Measurements from ENCODE around the gene TOR4A. TPM values are rescaled to one million over a fixed set of nuclear protein-coding genes. Genes with fewer than 3 reads are reported as not detected.
A peak's percentile ranks its signal among the peaks of the same experiment; 100 is the strongest.

The TOR4A gene
- polyA plus RNA-seq, 4 donors = 3.6 to 10.0 (median 4.9) TPM

- no peak for DNase-seq (ENCODE audit: low read depth in 4 of 4, low spot score in 3 of 4)
Measured at GRCh38 chr9:137269231-137269772, 8.2 kb upstream of the TOR4A start.

- DNase-seq (ENCODE audit: low read depth in 4 of 4, low spot score in 3 of 4) = no peak
Measured at GRCh38 chr9:137270929-137271695, 6.4 kb upstream of the TOR4A start.

- no peak for DNase-seq (ENCODE audit: low read depth in 4 of 4, low spot score in 3 of 4)
Measured at GRCh38 chr9:137271696-137272076, 5.8 kb upstream of the TOR4A start.

- DNase-seq (ENCODE audit: low read depth in 4 of 4, low spot score in 3 of 4) = no peak
Measured at GRCh38 chr9:137272241-137273094, 5.1 kb upstream of the TOR4A start.

GRCh38 chr9:137273095-137273490 lies 4.4 kb upstream of the TOR4A start:
- DNase-seq (ENCODE audit: low read depth in 4 of 4, low spot score in 3 of 4) = no peak

- DNase-seq (ENCODE audit: low read depth in 4 of 4, low spot score in 3 of 4) = no peak
Measured at GRCh38 chr9:137273611-137274320, 3.8 kb upstream of the TOR4A start.

GRCh38 chr9:137275203-137275587 lies 2.3 kb upstream of the TOR4A start:
- DNase-seq (ENCODE audit: low read depth in 4 of 4, low spot score in 3 of 4) = no peak

GRCh38 chr9:137275588-137276472 lies 1.7 kb upstream of the TOR4A start:
- DNase-seq (ENCODE audit: low read depth in 4 of 4, low spot score in 3 of 4) = no peak

DNA sequence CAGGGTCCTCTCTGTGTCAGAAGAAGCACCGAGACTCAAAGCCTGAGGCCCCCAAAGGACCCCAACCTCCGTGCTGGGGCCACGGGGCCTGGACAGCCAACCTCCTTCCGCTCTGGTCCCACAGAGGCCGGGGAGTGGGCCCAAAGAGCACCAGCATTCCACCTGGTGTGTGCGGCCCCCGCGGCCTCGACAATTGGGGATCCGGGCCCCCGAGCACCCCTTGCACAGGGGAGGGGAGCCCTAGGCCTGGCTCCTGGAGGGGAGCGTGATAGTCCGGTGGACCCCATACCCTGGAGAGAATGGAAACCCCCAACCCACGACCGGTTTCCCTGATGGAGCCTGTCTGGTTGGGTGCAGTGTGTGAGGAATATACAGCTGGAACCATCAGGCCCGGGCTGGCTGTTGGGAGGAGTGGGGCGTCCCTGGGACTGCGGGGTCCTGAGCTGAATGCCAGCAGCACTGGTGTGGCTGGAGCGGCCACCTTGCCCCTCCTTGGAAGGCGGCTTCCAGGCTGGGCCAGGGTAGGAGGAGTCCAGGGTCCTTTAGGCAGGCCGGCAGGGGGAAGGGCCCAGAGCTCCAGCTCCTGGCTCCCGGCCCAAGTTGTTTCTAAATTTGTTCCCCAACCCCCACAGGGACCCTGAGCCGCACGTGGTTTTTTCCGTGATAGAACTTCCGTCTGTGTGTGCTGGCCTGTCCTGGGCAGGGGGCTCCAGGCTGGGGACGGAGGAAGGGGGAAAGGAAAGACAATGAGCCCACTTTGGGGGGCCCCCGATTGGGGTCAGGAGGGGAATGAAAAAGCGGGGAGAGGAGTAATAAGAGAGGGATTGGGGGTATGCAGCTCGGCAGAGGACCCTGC lies 825 bp upstream of the TOR4A start:
- peak in 1 of 4 donors; percentile 77 for DNase-seq (ENCODE audit: low read depth in 4 of 4, low spot score in 3 of 4)

DNA sequence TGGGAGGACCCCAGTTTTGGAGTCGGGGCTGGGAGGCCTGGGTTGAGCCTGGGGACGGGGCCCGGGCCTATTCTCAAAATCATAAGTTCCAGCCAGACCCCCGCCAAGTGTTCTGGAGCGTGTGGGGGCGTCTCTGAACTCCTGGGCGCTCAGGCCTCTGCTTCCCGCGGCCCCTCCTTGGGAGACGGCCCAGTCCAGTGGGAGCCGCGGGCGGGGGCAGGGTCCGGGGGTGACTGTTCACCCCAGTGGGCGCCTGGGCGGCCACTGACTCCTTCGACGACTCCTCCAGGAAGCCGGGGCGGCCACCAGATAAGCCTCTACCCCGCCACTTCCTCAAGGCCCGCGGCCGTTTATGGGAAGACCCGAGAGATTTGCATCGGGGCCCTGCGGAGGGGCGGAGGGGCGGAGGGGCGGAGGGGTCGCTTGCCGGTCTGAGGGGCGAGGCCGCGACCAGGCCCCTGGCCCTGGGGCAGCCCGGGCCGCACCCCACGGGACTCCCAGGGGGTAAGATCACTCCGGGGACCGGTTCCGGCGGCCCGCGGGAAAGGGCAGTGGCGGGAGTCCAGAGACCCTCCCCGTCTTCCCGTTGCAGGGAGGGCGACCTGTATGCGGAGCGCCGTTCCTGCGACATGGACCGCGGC lies 655 bp downstream of the TOR4A start:
- no peak for DNase-seq (ENCODE audit: low read depth in 4 of 4, low spot score in 3 of 4)

GRCh38 chr9:137278721-137279711 lies 1.5 kb downstream of the TOR4A start:
- DNase-seq (ENCODE audit: low read depth in 4 of 4, low spot score in 3 of 4) = no peak

GRCh38 chr9:137279741-137280473 lies 2.4 kb downstream of the TOR4A start:
- no peak for DNase-seq (ENCODE audit: low read depth in 4 of 4, low spot score in 3 of 4)

DNA sequence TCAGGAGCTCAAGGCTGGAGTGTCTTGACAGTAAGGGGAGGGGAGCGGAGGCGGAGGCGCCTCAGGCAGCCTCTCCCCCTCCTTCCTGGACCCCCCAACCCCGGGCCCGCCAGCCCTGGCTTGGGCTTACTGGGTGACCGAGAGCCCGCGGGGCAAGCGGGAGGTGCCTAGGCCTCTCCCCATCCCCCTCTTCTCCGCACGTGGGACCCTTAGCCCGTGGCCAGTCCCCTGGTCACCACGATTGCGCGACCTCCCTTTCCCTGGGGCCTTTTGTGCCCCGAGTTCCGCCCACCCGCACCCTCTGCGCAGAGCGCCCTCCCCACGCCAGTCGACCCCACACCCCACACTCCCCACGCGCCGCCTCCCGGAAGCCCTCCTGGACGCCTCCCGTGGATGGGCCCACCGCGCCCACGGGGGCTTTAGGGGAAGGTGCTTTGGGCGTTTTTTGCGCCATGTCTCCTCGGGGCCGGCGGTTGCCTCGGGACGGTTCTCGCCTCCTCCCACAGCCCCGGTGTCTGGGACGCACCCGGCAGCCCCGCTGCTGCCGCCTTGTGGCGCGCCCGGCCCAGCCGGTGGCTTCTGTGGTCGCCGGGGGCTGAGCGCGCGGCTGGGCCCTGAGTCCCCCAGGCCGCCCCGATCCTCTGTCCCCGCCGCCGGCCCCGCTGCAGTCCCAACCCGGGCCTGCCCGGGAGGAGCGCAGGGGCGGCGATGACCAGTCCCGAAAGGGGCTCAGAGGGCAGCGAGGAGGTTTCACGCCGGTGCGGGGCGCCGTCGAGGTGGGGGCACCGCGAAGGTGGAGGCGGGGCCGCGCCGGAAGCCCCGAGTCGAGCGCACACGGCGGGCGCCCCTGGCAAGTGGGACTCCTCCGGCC lies 3.2 kb downstream of the TOR4A start:
- no peak for DNase-seq (ENCODE audit: low read depth in 4 of 4, low spot score in 3 of 4)

DNA sequence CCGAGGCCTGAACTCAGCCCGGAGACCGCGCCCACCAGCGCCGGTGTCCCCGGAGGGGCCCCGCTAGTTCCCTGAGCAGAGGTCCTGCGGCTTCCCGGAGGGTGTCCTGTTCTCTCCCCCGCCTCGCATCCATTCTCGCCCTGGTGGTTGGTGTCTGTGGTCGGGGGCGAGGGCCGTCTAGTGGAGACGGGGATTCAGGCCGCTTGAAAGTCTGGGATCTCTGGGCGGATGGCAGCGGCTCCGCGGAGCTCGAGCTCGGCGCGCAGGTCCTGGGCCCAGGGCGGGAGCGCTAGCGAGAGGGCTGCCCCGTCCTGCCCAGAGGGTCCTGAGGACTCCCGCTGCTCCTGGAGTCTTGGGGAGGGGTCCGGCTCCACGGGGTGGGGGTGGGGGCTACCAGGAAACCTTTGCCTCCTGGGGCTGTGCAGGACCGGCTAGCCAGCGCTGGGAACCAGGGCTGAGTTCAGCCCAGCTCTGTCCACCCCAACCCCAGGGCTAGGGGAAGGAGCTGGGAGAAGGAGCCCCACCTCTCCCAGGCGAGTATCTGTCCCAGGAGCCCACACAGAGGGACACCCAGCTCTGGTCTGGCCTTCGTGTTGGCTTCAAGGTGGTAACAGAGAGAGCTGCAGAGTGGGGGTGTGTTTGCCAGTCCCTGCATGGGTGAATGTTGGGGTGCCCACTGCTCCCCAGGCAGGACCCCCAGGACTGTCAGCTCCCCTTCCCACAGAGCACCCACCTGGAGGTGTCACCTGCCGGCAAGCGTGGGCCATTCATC lies 4.0 kb downstream of the TOR4A start:
- DNase-seq (ENCODE audit: low read depth in 4 of 4, low spot score in 3 of 4) = no peak

DNA sequence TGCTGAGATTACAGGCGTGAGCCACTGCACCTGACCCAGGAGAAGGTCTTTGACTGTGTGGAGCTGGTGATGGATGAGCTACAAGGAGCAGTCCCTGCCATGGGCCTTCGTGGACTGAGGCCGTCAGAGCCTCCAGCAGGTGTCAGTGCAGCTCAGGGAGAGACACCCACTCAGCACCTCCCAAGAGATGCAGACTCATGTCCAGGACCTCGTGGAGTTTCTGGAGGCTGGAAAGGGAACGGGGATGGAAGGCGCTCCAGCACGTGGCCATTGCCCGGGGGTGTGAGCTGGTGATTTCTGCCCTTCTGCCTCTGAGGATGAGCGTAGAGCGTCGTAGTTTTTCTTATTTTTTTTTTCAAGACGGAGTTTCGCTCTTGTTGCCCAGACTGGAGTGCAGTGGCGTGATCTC lies 9.5 kb downstream of the TOR4A start:
- DNase-seq (ENCODE audit: low read depth in 4 of 4, low spot score in 3 of 4) = no peak
